ENCODE measurements around the gene PCDH20.

GRCh38 chr13:61396121-61396520 lies 19.5 kb downstream of the PCDH20 start:
- no peak for TF ChIP-seq ZNF274 (IDR thresholded peaks at IDR 0.05; ENCODE audit: low read depth, low read length)
- no peak for TF ChIP-seq YY1 (IDR thresholded peaks at IDR 0.05; ENCODE audit: insufficient read depth, insufficient read length)
